Uterus (tissue), 4 donors: ENCODE measurements around the gene MAPKAPK2. TPM values are rescaled to one million over a fixed set of nuclear protein-coding genes. Genes with fewer than 3 reads are reported as not detected.

Experiments
- DNase-seq, 2 donors: peaks; one replicate each; pipeline ENCODE4 v3.0.0-alpha.2; 2019 to 2020
- H3K27ac ChIP-seq, 2 donors: fragments of 200-600 bp; sonication (generic); 1 replicate in 1 of 2; 2 replicates in 1 of 2; pipeline ENCODE4 v1.5.1; 2016 to 2018
- H3K27me3 ChIP-seq, 2 donors: fragments of 200-600 bp; sonication (generic); one replicate each; pipeline ENCODE4 v1.5.1; 2018 to 2019; ENCODE audit warnings: control low read depth in 1 of 2
- H3K36me3 ChIP-seq, 2 donors: fragments of 200-600 bp; sonication (generic); one replicate each; pipeline ENCODE4 v1.5.1; 2019; ENCODE audit warnings: control low read depth in 1 of 2
- H3K4me1 ChIP-seq, 2 donors: fragments of 200-600 bp; sonication (generic); one replicate each; pipeline ENCODE4 v1.5.1; 2018 to 2019; ENCODE audit warnings: control low read depth in 1 of 2
- H3K4me3 ChIP-seq, 2 donors: fragments of 200-600 bp; sonication (generic); 1 replicate in 1 of 2; 2 replicates in 1 of 2; pipeline ENCODE4 v1.5.1; 2018 to 2019; ENCODE audit warnings: mild to moderate bottlenecking in 1 of 2
- H3K9me3 ChIP-seq, 2 donors: fragments of 200-600 bp; sonication (generic); one replicate each; pipeline ENCODE4 v1.5.1; 2019; ENCODE audit warnings: control low read depth in 1 of 2
- POLR2A ChIP-seq, 2 donors: fragments of 450-650 bp; IDR thresholded peaks; one replicate each; pipeline ENCODE4 v1.6.1; 2016; ENCODE audit warnings: antibody characterized with exemption in 2 of 2, mild to moderate bottlenecking in 1 of 2, moderate library complexity in 1 of 2
- intact Hi-C: fragments of 100-400 bp; cut with DNase I; formaldehyde crosslinking; loops from one replicate; pipeline ENCODE4 v1.15.1; 2023; ENCODE audit warnings: low total_unique reads
- total RNA-seq, 4 donors: library from RNA; depleted of rRNA in 3 of 4; stranded (reverse); fragments of >200 nt in 3 of 4; gene quantifications; one replicate each; pipeline versions ENCODE4 v1.1.0 to v1.2.4, GENCODE V29; 2014 to 2023
- TF ChIP-seq, protein P1 (sequence below), 4 experiments: fragments of 200-600 bp in 2 of 4; fragments of 450-650 bp in 2 of 4; sonication (generic) in 2 of 4; IDR thresholded peaks; one replicate each; pipeline ENCODE4 v1.5.1; 2016 to 2019; ENCODE audit warnings: antibody characterized with exemption in 4 of 4, mild to moderate bottlenecking in 2 of 4, moderate library complexity in 1 of 4
- donor health status: DM: yes; HTN: yes; CAD: no.

MAPKAPK2 gene
- total RNA-seq, 4 donors from 2014 or later = 17.1 to 89.2 (median 27.4) TPM

GRCh38 chr1:206748348-206749030 lies 63.8 kb downstream of the MAPKAPK2 start:
- H3K4me3 ChIP-seq = no peak overlapping the region
- peaks cover 0 to 5% of the 10 kb centered on the region in 2 donors for H3K4me1 ChIP-seq
- H3K36me3 ChIP-seq = no peaks in the 10 kb centered on the region
- no peak overlapping the region for H3K27ac ChIP-seq
- intact Hi-C loops = no loop called here
- no peak for TF ChIP-seq POLR2A (IDR thresholded peaks at IDR 0.05)
- TF ChIP-seq, protein P1, sequence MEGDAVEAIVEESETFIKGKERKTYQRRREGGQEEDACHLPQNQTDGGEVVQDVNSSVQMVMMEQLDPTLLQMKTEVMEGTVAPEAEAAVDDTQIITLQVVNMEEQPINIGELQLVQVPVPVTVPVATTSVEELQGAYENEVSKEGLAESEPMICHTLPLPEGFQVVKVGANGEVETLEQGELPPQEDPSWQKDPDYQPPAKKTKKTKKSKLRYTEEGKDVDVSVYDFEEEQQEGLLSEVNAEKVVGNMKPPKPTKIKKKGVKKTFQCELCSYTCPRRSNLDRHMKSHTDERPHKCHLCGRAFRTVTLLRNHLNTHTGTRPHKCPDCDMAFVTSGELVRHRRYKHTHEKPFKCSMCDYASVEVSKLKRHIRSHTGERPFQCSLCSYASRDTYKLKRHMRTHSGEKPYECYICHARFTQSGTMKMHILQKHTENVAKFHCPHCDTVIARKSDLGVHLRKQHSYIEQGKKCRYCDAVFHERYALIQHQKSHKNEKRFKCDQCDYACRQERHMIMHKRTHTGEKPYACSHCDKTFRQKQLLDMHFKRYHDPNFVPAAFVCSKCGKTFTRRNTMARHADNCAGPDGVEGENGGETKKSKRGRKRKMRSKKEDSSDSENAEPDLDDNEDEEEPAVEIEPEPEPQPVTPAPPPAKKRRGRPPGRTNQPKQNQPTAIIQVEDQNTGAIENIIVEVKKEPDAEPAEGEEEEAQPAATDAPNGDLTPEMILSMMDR (IDR thresholded peaks at IDR 0.05) = no peak
- no peak for DNase-seq
- no peaks in the 10 kb centered on the region for H3K9me3 ChIP-seq
- H3K27me3 ChIP-seq = no peaks in the 10 kb centered on the region

GRCh38 chr1:206751891-206752290 lies 67.2 kb downstream of the MAPKAPK2 start:
- intact Hi-C loops = no loop called here
- no peak for TF ChIP-seq POLR2A (IDR thresholded peaks at IDR 0.05)
- TF ChIP-seq, protein P1 (IDR thresholded peaks at IDR 0.05) = no peak
- Histone ChIP-seq H3K9me3 (no peaks in the 10 kb centered on the region), H3K27ac (no peak overlapping the region), H3K36me3 (no peaks in the 10 kb centered on the region), H3K4me3 (no peak overlapping the region), H3K27me3 (no peaks in the 10 kb centered on the region), H3K4me1 (peaks cover 0 to 5% of the 10 kb centered on the region in 2 donors)
- no peak for DNase-seq

- DNase-seq = no peak
- intact Hi-C loops = no loop called here
- no peak overlapping the region for H3K4me3 ChIP-seq
- peaks cover 0 to 5% of the 10 kb centered on the region in 2 donors for H3K4me1 ChIP-seq
- H3K9me3 ChIP-seq = no peaks in the 10 kb centered on the region
- no peaks in the 10 kb centered on the region for H3K27me3 ChIP-seq
- no peak for TF ChIP-seq POLR2A (IDR thresholded peaks at IDR 0.05)
- TF ChIP-seq, protein P1 (IDR thresholded peaks at IDR 0.05) = no peak
- no peaks in the 10 kb centered on the region for H3K36me3 ChIP-seq
- no peak overlapping the region for H3K27ac ChIP-seq
Observed at GRCh38 chr1:206752481-206752880, 67.8 kb downstream of the MAPKAPK2 start.

DNA sequence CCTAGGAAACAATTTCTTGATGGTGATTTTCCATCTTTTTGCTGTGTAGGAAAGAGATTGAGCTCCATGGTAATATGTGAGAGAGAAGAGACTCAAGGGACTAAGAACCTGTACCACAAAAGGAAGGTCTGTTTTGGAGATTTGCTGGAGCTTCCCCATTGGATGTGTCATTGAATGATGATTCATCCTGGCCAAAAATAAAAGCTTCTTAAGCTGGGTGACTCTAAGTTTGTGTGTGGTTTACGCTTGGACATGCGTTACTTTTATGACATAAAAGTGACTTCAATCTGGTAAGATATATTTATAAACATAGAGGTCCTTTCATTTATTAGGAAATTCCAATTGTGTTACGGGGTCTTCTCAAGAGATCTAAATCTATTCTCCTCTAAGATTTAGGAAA lies 68.4 kb downstream of the MAPKAPK2 start:
- TF ChIP-seq, protein P1 (IDR thresholded peaks at IDR 0.05) = no peak
- H3K4me3 ChIP-seq = no peak overlapping the region
- H3K4me1 ChIP-seq = peaks cover 0 to 5% of the 10 kb centered on the region in 2 donors
- intact Hi-C loops = no loop called here
- H3K36me3 ChIP-seq = no peaks in the 10 kb centered on the region
- no peak overlapping the region for H3K27ac ChIP-seq
- DNase-seq = no peak
- H3K9me3 ChIP-seq = no peaks in the 10 kb centered on the region
- no peaks in the 10 kb centered on the region for H3K27me3 ChIP-seq

- no peak for DNase-seq
- Histone ChIP-seq H3K27me3 (no peaks in the 10 kb centered on the region), H3K4me1 (peaks cover 0 to 5% of the 10 kb centered on the region in 2 donors), H3K27ac (no peak overlapping the region), H3K4me3 (no peak overlapping the region), H3K36me3 (no peaks in the 10 kb centered on the region), H3K9me3 (no peaks in the 10 kb centered on the region)
- intact Hi-C loops = no loop called here
- TF ChIP-seq, protein P1 (IDR thresholded peaks at IDR 0.05) = no peak
Observed at GRCh38 chr1:206754011-206754410, 69.3 kb downstream of the MAPKAPK2 start.
